Fibroblast of the aortic adventitia (primary cell): ENCODE data around the gene HTR1E. TPM values are rescaled to one million over a fixed set of nuclear protein-coding genes. Genes with fewer than 3 reads are reported as not detected.

Experiments used
- DNase-seq: peaks from one replicate; pipeline ENCODE4 v3.0.0-alpha.2; 2010; ENCODE audit warnings: low read depth
- H3K4me3 ChIP-seq: 2 replicates; pipeline ENCODE4 v1.5.1; 2011; ENCODE audit warnings: low read depth, mild to moderate bottlenecking, control low read depth, low read length, moderate library complexity
- total RNA-seq: library from RNA; depleted of rRNA; stranded (reverse); fragments of >200 nt; gene quantifications from 2 replicates; pipeline ENCODE4 v1.2.3, GENCODE V29; 2012; ENCODE audit warnings: low replicate concordance
- TF ChIP-seq, protein P1 (sequence below): IDR thresholded peaks from 2 replicates; pipeline ENCODE4 v1.5.1; 2011; ENCODE audit warnings: mild to moderate bottlenecking, low read length, control low read depth, inconsistent platforms; ENCODE audit not compliant: insufficient read depth

HTR1E gene
- total RNA-seq, 1 donor, result not detected

- TF ChIP-seq, protein P1, sequence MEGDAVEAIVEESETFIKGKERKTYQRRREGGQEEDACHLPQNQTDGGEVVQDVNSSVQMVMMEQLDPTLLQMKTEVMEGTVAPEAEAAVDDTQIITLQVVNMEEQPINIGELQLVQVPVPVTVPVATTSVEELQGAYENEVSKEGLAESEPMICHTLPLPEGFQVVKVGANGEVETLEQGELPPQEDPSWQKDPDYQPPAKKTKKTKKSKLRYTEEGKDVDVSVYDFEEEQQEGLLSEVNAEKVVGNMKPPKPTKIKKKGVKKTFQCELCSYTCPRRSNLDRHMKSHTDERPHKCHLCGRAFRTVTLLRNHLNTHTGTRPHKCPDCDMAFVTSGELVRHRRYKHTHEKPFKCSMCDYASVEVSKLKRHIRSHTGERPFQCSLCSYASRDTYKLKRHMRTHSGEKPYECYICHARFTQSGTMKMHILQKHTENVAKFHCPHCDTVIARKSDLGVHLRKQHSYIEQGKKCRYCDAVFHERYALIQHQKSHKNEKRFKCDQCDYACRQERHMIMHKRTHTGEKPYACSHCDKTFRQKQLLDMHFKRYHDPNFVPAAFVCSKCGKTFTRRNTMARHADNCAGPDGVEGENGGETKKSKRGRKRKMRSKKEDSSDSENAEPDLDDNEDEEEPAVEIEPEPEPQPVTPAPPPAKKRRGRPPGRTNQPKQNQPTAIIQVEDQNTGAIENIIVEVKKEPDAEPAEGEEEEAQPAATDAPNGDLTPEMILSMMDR, result no peak
- no peak for DNase-seq
- no peak overlapping the region for H3K4me3 ChIP-seq
Observed at GRCh38 chr6:86952991-86953390, 15.7 kb downstream of the HTR1E start.

GRCh38 chr6:86959656-86960055 is 22.3 kb downstream of the HTR1E start:
- TF ChIP-seq, protein P1, result no peak
- H3K4me3 ChIP-seq, result no peak overlapping the region
- DNase-seq, result no peak

DNA sequence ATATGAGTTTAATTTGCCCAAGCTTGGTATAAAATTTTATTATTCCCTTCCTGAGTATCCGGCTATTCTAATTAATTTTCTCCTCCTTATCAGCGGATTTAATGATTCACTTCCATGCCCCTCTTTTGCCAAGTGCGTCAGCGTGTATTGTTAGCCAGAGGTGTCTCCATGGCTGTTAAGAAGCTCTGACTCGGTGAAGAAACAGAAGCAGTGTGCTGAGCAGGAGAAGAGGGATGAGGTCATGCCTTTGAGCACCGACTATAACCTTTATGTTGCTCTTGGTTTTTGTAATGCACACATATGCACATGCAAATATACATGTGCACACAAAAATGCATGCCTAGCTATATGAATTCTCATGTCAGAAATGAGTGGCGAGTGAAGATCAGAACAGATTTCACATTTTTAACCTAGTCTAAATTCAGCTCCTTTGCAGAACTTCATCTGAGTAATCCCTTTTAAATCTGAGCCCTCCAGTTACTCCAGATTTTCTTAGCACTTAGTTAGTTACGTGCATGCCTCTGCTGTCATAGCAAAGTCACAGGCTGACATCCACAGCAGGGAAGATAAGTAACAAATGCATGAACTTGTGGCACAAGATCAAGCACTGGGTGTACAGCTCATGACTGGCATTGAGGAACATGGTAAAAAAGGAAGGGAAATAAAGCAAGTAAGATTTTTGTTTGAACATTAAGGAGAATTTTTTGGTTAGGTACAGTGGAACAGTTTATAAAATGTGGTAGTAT is 24.3 kb downstream of the HTR1E start:
- H3K4me3 ChIP-seq, result no peak overlapping the region
- DNase-seq, result no peak
- TF ChIP-seq, protein P1, result no peak

- no peak overlapping the region for H3K4me3 ChIP-seq
- TF ChIP-seq, protein P1, result no peak
- no peak for DNase-seq
Observed at GRCh38 chr6:86963352-86963751, 26.0 kb downstream of the HTR1E start.

DNA sequence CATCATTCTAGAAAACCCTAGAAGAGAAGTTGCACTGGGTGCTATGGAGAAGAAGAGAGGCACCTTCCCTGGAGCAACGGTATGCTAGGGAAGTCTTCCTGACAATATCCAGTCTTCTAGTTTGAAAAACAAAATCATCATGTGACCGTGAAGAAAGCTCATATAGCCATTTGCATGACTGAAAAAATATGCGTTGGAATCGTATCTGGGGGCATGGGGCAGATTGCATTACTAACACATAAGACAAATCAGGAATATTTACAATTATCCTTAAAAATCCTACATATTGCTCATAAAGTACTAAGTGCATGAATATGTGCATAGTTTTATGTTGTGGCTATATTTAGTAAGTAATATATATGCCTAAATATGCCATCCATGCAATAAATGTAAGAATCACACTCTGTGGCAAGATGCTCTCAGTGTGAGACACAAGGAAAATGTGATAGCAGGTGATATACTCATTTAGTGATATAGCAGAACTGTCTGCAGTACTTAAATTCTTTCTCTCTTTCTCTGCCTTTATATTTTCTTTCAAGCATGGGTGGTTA is 26.8 kb downstream of the HTR1E start:
- H3K4me3 ChIP-seq, result no peak overlapping the region
- TF ChIP-seq, protein P1, result no peak
- DNase-seq, result no peak

DNA sequence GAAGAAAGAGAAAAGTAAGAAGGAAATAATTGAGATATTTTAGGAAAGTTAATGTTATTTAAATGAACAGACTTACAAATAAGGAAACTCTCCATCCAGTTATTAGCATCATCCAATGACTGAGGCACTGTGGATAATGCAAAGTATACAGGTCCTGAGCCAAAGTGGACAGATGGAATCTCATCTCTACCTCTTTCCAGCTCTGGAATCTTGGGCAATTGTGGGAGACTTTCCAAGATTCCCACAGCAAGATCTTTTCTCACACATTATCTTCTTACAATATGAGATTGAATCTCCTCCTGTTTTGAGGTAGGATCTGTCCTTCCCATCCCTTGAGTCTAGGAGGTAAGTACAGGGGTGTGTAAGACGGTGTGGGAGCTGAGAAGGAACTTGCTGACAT is 28.9 kb downstream of the HTR1E start:
- no peak overlapping the region for H3K4me3 ChIP-seq
- TF ChIP-seq, protein P1, result no peak
- no peak for DNase-seq

DNA sequence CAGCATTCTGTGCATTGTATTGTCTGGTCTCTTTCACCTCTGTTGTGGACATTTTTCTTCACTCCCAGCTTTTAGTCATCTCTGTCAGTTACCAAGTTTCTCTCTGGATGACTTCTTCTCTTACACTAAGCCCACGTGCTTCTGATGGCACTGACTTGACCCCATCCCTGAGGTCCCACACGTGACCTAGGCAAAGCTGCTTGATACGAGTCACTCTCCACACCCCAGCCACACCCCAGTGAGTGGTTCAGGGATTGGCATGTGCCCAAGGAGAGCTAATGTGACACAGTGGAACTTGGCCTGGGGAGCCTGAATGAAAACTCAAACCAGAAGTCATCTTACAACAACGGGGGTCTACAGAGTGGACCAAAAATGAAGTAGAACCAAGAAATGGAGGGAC is 32.2 kb downstream of the HTR1E start:
- H3K4me3 ChIP-seq, result no peak overlapping the region
- TF ChIP-seq, protein P1, result no peak
- no peak for DNase-seq
